Tibial nerve (tissue), 4 donors: Measurements from ENCODE around the gene FNDC11.

ENCODE experiments used
- CTCF ChIP-seq, 5 experiments: fragments of 200-600 bp in 3 of 5; fragments of 450-650 bp in 2 of 5; sonication (generic) in 3 of 5; IDR thresholded peaks; one replicate each; pipeline ENCODE4 v1.5.1; 2016 to 2019; ENCODE audit warnings: antibody characterized with exemption in 5 of 5, mild to moderate bottlenecking in 3 of 5, moderate library complexity in 2 of 5
- EP300 ChIP-seq, 2 donors: sonication (generic); formaldehyde crosslinking; IDR thresholded peaks; one replicate each; pipeline ENCODE4 v1.6.1; 2017; ENCODE audit warnings: antibody characterized with exemption in 2 of 2, mild to moderate bottlenecking in 1 of 2
- POLR2A ChIP-seq, 2 donors: fragments of 450-650 bp; IDR thresholded peaks; one replicate each; pipeline ENCODE4 v1.6.1; 2017; ENCODE audit warnings: antibody characterized with exemption in 2 of 2, mild to moderate bottlenecking in 2 of 2, moderate library complexity in 2 of 2

GRCh38 chr20:63572071-63572787 is 18.3 kb downstream of the FNDC11 start:
- no peak for TF ChIP-seq POLR2A (IDR thresholded peaks at IDR 0.05)
- TF ChIP-seq CTCF (IDR thresholded peaks at IDR 0.05) = no peak
- no peak for TF ChIP-seq EP300 (IDR thresholded peaks at IDR 0.05)
